ENCODE data around the gene AOPEP.

- TF ChIP-seq CTCF (IDR thresholded peaks at IDR 0.05) (no peak), POLR2A (IDR thresholded peaks at IDR 0.05) (no peak)
Measured at GRCh38 chr9:94823710-94824109, 97.2 kb downstream of the AOPEP start.

All from heart left ventricle (tissue), 13 donors.